Adrenal gland (tissue), 12 donors: ENCODE measurements around the gene SORCS3. TPM values are rescaled to one million over a fixed set of nuclear protein-coding genes. Genes with fewer than 3 reads are reported as not detected.

Experiments
- DNase-seq, 7 donors: peaks; one replicate each; pipeline ENCODE4 v3.0.0-alpha.2; 2019 to 2020
- H3K27ac ChIP-seq, 5 donors: fragments of 200-600 bp; sonication (generic) in 4 of 5; 1 replicate in 3 of 5; 2 replicates in 2 of 5; pipeline versions ENCODE4 v1.5.1 to v1.8.0; 2016 to 2020; ENCODE audit warnings: mild to moderate bottlenecking in 1 of 5
- H3K27me3 ChIP-seq: fragments of 200-600 bp; 2 replicates; pipeline ENCODE4 v1.8.0; 2021
- H3K36me3 ChIP-seq, 2 donors: fragments of 200-600 bp; replicated peaks in 1 of 2; 1 replicate in 1 of 2; 2 replicates in 1 of 2; pipeline versions ENCODE4 v1.5.1 to v1.8.0; 2018 to 2022
- H3K4me1 ChIP-seq, 2 donors: fragments of 200-600 bp; replicated peaks in 1 of 2; 1 replicate in 1 of 2; 2 replicates in 1 of 2; pipeline versions ENCODE4 v1.5.1 to v1.8.0; 2018 to 2021
- H3K4me3 ChIP-seq, 4 donors: fragments of 200-600 bp; sonication (generic) in 3 of 4; one replicate each; pipeline ENCODE4 v1.5.1; 2016 to 2018
- H3K9me3 ChIP-seq, 3 donors: fragments of 200-600 bp; sonication (generic) in 1 of 3; replicated peaks in 1 of 3; 1 replicate in 2 of 3; 2 replicates in 1 of 3; pipeline versions ENCODE4 v1.5.1 to v1.8.0; 2016 to 2021
- POLR2A ChIP-seq, 2 donors: fragments of 450-650 bp; IDR thresholded peaks; one replicate each; pipeline ENCODE4 v1.6.1; 2017; ENCODE audit warnings: antibody characterized with exemption in 2 of 2, mild to moderate bottlenecking in 2 of 2, moderate library complexity in 1 of 2
- WGBS, 4 donors: extraction: QIAGEN DNeasy Blood & Tissue Kit in 2 of 4; methylation state at CpG; one replicate each; pipeline versions ENCODE4 v1.1.5 to v1.1.7; 2013 to 2017; 5-methylcytosine and 5-hydroxymethylcytosine counted together
- intact Hi-C, 2 donors: fragments of 100-400 bp; cut with DNase I; formaldehyde crosslinking; loops; one replicate each; pipeline versions ENCODE4 v1.14.1 to v1.15.0; 2022 to 2023
- polyA plus RNA-seq, 3 donors: library from polyadenylated mRNA; stranded (reverse); fragments of 200-250 nt in 2 of 3; fragments of 350-450 nt in 1 of 3; fragmentation: Illumina TruSeq in 1 of 3; extraction: RNeasy Lipid Tissue Mini Kit (QIAGEN cat#74804) in 1 of 3; gene quantifications; one replicate each; pipeline ENCODE4 v1.2.3, GENCODE V29; 2013 to 2014
- total RNA-seq, 9 donors: library from RNA; depleted of rRNA in 4 of 9; stranded (reverse); fragments of >200 nt in 4 of 9; fragments of 120-200 nt in 1 of 9; fragmentation: NEBNext Ultra II Directional in 1 of 9; extraction: Animal tissue kit (Norgen Biotek cat#: 25700) in 1 of 9; gene quantifications; one replicate each; pipeline versions ENCODE4 v1.1.0 to v1.2.4, GENCODE V29; 2013 to 2023
- TF ChIP-seq, protein P1 (sequence below), 6 experiments: fragments of 450-650 bp in 4 of 6; fragments of 200-600 bp in 2 of 6; sonication (generic) in 1 of 6; IDR thresholded peaks; 1 replicate in 5 of 6; 2 replicates in 1 of 6; pipeline versions ENCODE4 v1.5.1 to v1.8.0; 2016 to 2021; ENCODE audit warnings: antibody characterized with exemption in 6 of 6, mild to moderate bottlenecking in 2 of 6, moderate library complexity in 1 of 6
- donor health status: healthy with polysubstance abuse.
- donor health status: Bipolar disorder and iron deficiency.
- donor health status: DM: yes; HTN: yes; CAD: no.
- donor health status: DM: no; HTN: no; CAD: no.
- donor health status: DM: no; HTN: no; CAD: no.
- donor health status: DM: yes; HTN: yes; CAD: no.

Gene SORCS3
- total and polyA plus RNA-seq, 12 donors = 0.22 to 3.4 (median 1.2) TPM; not detected in 2

DNA sequence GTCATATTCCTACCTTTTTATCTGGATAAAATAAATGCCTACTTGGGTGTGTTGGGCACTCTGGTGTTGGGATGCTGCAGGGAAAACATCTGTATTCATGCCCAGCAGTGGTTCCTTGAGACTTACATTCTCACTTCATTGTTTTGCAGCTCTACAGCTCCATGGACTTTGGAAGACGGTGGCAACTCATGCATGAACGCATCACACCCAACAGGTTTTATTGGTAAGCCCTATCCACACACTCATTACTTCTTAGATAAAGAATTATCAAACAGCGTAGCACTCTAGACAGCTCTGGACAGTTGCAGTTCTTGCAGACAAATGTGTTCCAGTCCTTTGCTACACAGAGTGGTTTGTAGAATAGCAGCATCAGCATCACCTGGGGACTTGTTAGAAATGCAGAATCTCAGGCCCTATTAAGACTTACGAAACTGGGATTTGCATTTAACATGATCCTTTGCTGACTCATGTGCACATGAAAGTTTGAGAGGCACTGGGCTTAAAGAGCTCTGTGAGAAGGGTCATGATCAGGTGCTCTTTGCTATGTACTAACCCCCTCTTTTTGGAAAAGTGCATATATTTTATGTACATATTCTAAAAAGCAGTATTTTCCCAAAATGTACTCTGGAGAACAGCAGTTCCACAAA lies 401.9 kb downstream of the SORCS3 start:
- WGBS, 4 donors = 66 to 90% (median 80%) methylated on average over 4 of the region's 4 CpGs
- H3K27ac ChIP-seq = no peak overlapping the region
- no peak for DNase-seq
- no peak overlapping the region for H3K4me3 ChIP-seq
- intact Hi-C loops = no loop called here
- H3K9me3 ChIP-seq = no peaks in the 10 kb centered on the region
- no peaks in the 10 kb centered on the region for H3K27me3 ChIP-seq
- no peaks in the 10 kb centered on the region for H3K4me1 ChIP-seq
- no peaks in the 10 kb centered on the region for H3K36me3 ChIP-seq
- no peak for TF ChIP-seq POLR2A (IDR thresholded peaks at IDR 0.05)

DNA sequence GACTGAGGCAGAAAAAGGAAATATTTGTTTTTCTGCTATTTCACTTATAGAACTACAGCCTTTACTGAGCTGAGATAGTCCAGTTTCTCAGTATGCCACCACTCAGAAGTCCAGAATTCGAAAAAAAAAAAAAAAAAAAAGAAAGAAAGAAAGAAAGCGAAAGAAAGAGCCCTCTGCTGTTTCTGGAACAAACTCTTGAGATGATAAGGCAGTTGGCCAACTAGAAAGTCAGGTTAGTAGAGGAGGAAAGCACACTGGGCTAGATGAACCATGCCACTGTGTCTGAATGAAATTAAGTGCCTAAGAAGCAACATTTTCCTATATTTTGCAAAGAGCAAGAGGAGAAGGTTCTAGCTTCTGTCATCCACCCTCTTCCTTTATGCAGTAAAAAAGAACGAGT lies 403.8 kb downstream of the SORCS3 start:
- WGBS, 4 donors = 38 to 73% (median 63%) methylated on average over 3 of the region's 3 CpGs
- Histone ChIP-seq H3K4me3 (no peak overlapping the region), H3K27me3 (no peaks in the 10 kb centered on the region), H3K9me3 (no peaks in the 10 kb centered on the region), H3K27ac (no peak overlapping the region), H3K36me3 (no peaks in the 10 kb centered on the region), H3K4me1 (no peaks in the 10 kb centered on the region)
- TF ChIP-seq, protein P1, sequence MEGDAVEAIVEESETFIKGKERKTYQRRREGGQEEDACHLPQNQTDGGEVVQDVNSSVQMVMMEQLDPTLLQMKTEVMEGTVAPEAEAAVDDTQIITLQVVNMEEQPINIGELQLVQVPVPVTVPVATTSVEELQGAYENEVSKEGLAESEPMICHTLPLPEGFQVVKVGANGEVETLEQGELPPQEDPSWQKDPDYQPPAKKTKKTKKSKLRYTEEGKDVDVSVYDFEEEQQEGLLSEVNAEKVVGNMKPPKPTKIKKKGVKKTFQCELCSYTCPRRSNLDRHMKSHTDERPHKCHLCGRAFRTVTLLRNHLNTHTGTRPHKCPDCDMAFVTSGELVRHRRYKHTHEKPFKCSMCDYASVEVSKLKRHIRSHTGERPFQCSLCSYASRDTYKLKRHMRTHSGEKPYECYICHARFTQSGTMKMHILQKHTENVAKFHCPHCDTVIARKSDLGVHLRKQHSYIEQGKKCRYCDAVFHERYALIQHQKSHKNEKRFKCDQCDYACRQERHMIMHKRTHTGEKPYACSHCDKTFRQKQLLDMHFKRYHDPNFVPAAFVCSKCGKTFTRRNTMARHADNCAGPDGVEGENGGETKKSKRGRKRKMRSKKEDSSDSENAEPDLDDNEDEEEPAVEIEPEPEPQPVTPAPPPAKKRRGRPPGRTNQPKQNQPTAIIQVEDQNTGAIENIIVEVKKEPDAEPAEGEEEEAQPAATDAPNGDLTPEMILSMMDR (IDR thresholded peaks at IDR 0.05) = no peak
- TF ChIP-seq POLR2A (IDR thresholded peaks at IDR 0.05) = no peak
- no peak for DNase-seq
- intact Hi-C loops = no loop called here

DNA sequence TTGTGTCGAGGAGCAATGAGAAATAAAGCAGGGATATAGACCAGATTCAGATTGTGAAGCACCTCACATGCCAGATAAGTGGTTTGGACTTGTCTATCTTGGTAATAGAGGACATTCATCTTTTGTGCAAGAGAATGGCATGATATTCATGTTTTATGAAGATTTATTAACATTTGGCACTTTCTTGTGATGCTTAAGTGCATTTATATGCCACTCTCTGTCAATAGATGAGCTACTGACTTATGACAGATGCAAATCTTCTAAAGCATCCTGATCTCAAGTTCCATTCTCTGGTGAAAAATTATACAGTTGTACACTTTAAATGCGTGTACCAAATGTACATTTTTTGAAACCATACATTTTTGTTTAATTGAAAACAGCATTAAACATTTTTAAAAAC lies 415.3 kb downstream of the SORCS3 start:
- intact Hi-C loops = no loop called here
- no peak for DNase-seq
- Histone ChIP-seq H3K27ac (no peak overlapping the region), H3K4me1 (no peaks in the 10 kb centered on the region), H3K9me3 (no peaks in the 10 kb centered on the region), H3K4me3 (no peak overlapping the region), H3K27me3 (peaks cover 2% of the 10 kb centered on the region), H3K36me3 (no peaks in the 10 kb centered on the region)
- WGBS, 4 donors = 61 to 76% (median 68%) methylated on average over 2 of the region's 2 CpGs
- TF ChIP-seq POLR2A (IDR thresholded peaks at IDR 0.05) = no peak
- TF ChIP-seq, protein P1 (IDR thresholded peaks at IDR 0.05) = no peak

DNA sequence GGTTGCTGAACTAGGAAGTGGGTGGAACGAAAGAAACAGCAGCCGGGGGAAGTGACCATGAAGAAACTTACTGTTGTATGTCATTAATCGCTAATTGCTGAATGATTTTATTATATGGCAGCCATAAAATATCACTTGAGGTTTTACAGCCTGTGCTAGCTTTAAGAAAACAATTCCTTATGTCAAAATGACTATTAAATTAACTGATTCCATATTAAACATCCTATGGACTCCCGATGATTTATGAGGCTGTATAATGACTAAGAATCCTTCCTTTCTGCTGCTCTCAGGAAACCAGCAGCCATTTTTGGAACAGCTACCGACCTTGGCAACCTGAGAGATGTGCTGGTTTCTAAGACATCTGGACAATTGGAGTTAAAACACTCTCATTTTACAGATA lies 421.9 kb downstream of the SORCS3 start:
- TF ChIP-seq POLR2A (IDR thresholded peaks at IDR 0.05) = no peak
- TF ChIP-seq, protein P1 (IDR thresholded peaks at IDR 0.05) = no peak
- intact Hi-C loops = no loop called here
- peaks cover 7% of the 10 kb centered on the region for H3K27me3 ChIP-seq
- H3K4me1 ChIP-seq = no peaks in the 10 kb centered on the region
- no peak for DNase-seq
- H3K36me3 ChIP-seq = no peaks in the 10 kb centered on the region
- no peak overlapping the region for H3K4me3 ChIP-seq
- no peak overlapping the region for H3K27ac ChIP-seq
- H3K9me3 ChIP-seq = no peaks in the 10 kb centered on the region
- 53 to 61% (median 54%) methylated on average over 5 of the region's 5 CpGs for WGBS, 4 donors

DNA sequence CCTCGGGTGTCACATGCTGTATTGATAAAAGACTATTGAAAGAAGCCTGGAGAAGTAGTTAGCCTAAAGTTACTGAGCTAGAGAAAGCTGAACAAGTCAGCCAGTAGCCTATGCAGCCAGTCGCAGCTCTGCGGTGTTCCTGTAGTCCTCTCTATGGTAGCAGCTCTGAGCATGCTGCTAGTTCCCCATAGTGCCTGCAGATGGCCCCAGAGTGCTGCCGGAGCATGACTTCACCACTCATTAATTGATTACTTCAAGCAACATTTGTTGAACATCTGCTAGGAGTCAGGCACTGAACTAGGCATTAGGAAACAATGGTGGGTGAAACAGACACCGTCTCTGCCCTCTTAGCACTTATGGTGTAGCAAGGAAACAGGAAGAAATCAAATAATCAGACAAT lies 422.7 kb downstream of the SORCS3 start:
- H3K4me1 ChIP-seq = no peaks in the 10 kb centered on the region
- intact Hi-C loops = no loop called here
- WGBS, 4 donors = 26 to 31% (median 28%) methylated on average over 5 of the region's 5 CpGs
- H3K36me3 ChIP-seq = no peaks in the 10 kb centered on the region
- TF ChIP-seq, protein P1 (IDR thresholded peaks at IDR 0.05) = peak; percentile 13 to 51 (median 31)
- no peak for TF ChIP-seq POLR2A (IDR thresholded peaks at IDR 0.05)
- H3K9me3 ChIP-seq = no peaks in the 10 kb centered on the region
- peaks cover 7% of the 10 kb centered on the region for H3K27me3 ChIP-seq
- H3K4me3 ChIP-seq = no peak overlapping the region
- no peak overlapping the region for H3K27ac ChIP-seq
- peak in 5 of 7 donors; percentile 8 to 65 (median 23) for DNase-seq
